Heart left ventricle (tissue), 13 donors: ENCODE data around the gene BDH1.

Experiments
- CTCF ChIP-seq, 12 donors: fragments of 200-600 bp; sonication (generic) in 4 of 12; IDR thresholded peaks; one replicate each; pipeline versions ENCODE4 v1.5.0 to v1.8.0; 2018 to 2022; ENCODE audit warnings: antibody characterized with exemption in 12 of 12, mild to moderate bottlenecking in 5 of 12
- POLR2A ChIP-seq, 2 donors: fragments of 450-650 bp; IDR thresholded peaks; one replicate each; pipeline ENCODE4 v1.6.1; 2017; ENCODE audit warnings: antibody characterized with exemption in 2 of 2, mild to moderate bottlenecking in 2 of 2, moderate library complexity in 2 of 2
- donor health status: ischemic (EF 13 %, LVEDD 7.1; RV severe dilation, severe dysfunction).
- donor health status: DM: no; HTN: yes; CAD: no.
- donor health status: DM: no; HTN: no; CAD: no.
- donor health status: ischemic (EF 25% LVEDD 6.9; RV normal size, moderate dysfunction).
- donor health status: ischemic (EF 25% LVEDD 5.7; RV mildly dilated, moderate dysfunction).
- donor health status: ischemic (EF 35%, LVEDD 5.7; RV mildly dilated, moderate dysfunction).
- donor health status: nonischemic (EF 11% LVEDD 7.7; RV severe dilation, severe dysfunction).
- donor health status: DM: yes; HTN: yes; CAD: no.
- donor health status: PGD.
- donor health status: ischemic (EF 29% LVEDD 5.4; RV normal size, mild dysfunction).
- donor health status: nonischemic (EF 23%, LVEDD 6.1; RV moderate dilation, normal function).

GRCh38 chr3:197499427-197499826 is 56.3 kb downstream of the BDH1 start:
- TF ChIP-seq CTCF (IDR thresholded peaks at IDR 0.05) (no peak), POLR2A (IDR thresholded peaks at IDR 0.05) (no peak)
